PFSK-1 (cell line): Measurements from ENCODE around the gene ZSCAN23.

Experiments used
- POLR2AphosphoS5 ChIP-seq: IDR thresholded peaks from 2 replicates; pipeline ENCODE4 v1.6.1; 2012; ENCODE audit warnings: low read depth, mild to moderate bottlenecking, control low read depth, low read length, moderate library complexity
- SIN3A ChIP-seq: IDR thresholded peaks from 2 replicates; pipeline ENCODE4 v1.6.1; 2012; ENCODE audit warnings: mild to moderate bottlenecking, low read length, moderate library complexity, borderline replicate concordance; ENCODE audit not compliant: insufficient read depth
- TAF1 ChIP-seq: IDR thresholded peaks from 2 replicates; pipeline ENCODE4 v1.6.1; 2012; ENCODE audit warnings: low read length, control low read depth, borderline replicate concordance; ENCODE audit not compliant: insufficient read depth

DNA sequence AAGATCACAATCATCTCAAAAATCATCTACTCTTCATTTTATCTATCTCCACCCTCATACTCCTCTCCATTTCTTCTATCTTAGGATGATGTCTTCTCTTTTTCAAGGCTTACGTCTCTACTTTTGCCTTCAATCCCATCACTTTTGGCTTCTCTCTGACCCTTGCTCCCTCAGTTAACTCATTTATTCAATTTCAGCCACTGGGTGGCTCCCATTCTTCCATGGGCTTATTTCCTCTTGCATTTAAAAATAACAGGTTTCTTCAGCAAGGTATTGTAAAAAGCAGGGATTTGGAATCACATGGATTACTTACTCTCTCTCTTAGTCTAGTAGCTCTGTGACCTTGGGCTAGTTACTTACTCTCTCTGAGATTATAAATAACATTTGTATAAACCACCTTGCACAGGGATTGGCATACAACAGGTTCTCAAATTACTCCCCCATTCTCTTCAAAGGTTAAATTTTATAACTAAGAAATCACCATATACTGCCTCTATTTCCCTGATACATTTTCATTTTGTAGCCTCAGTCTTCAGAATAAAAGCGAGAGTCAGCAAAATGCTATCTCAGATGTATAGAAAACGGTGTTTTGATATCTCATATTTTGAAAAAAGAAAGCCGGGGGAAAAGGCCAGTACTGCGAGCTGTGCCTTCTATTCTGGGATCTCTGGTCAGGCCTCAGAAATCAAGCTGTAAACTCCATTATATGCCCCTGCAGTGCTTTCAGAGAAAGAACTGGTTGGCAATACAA, 49.2 kb downstream of the ZSCAN23 start:
- TF ChIP-seq TAF1 (no peak), POLR2AphosphoS5 (no peak), SIN3A (no peak)
